ENCODE data around the gene AK1. TPM values are rescaled to one million over a fixed set of nuclear protein-coding genes. Genes with fewer than 3 reads are reported as not detected.

The AK1 gene
- total RNA-seq, 2 donors from 2014 or later = 263 to 398 TPM

DNA sequence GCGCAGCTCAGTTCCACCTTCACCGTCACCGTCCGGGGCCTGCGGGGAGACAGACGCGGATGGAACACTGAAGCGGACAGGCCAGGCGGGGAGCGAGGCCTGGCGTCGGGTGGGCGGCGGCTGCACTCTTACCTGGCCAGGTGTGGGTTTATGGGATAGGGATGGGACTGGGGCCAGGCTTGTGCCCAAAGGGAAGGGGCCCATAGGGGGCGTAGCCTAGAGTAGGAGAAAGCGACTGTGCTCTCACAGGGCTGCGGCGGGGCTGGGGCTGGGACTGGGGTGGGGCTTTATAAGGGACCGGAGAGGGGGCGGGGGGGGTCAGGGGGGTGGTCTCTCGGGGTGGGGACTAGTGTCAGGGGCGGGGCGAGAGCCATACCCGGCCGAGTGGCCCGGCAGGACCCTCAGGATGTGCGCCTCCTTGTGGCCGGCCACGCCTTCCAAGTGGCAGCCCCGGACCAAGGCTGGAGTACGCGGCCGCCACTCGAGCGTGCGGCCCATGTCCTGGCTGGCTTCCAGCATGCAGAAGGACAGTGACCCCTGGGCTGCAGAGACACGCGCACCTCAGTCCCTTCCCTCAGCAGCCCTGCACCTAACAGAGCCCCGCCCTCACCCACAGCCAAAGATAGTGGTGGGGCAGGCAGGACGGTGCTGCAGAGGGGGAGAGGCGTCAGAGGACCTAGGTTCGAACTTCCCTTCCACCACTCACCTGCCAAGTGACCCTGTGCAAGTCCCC lies 52.0 kb downstream of the AK1 start:
- H3K4me1 ChIP-seq = peaks cover 0 to 49% of the 10 kb centered on the region in 2 donors
- no peaks in the 10 kb centered on the region for H3K9me3 ChIP-seq
- H3K36me3 ChIP-seq = peaks cover 53% of the 10 kb centered on the region
- H3K4me3 ChIP-seq = no peak overlapping the region
- no peaks in the 10 kb centered on the region for H3K27me3 ChIP-seq
- peak overlapping the region; percentile 40 to 85 for H3K27ac ChIP-seq
- no peak for DNase-seq (ENCODE audit: low spot score)
- TF ChIP-seq CTCF (IDR thresholded peaks at IDR 0.05) = peak; percentile 38 to 64

DNA sequence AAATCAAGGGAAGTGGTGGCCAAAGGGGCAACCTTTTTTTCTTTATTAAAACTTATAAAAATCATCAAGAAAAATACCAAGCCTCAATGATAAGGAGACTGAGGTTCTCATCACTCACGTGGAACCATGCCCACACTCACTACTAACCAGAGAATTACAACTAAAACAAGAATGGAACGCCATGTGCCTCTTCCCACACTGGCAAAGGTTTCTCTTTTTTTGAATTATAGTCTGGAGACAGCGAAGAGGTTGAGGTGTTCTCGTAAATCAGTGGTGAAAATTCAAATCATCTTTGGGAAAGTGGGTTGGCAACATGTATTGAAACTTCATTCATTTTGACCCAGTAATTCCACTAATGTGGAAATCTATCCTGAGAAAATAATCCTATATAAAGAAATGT lies 55.4 kb downstream of the AK1 start:
- peaks cover 79% of the 10 kb centered on the region for H3K36me3 ChIP-seq
- TF ChIP-seq CTCF (IDR thresholded peaks at IDR 0.05) = no peak
- H3K27ac ChIP-seq = no peak overlapping the region

GRCh38 chr9:127818574-127818973 lies 58.9 kb downstream of the AK1 start:
- DNase-seq (ENCODE audit: low spot score) = no peak
- Histone ChIP-seq H3K9me3 (no peaks in the 10 kb centered on the region), H3K27me3 (no peaks in the 10 kb centered on the region), H3K4me1 (peaks cover 0 to 14% of the 10 kb centered on the region in 2 donors), H3K4me3 (no peak overlapping the region), H3K36me3 (peaks cover 83% of the 10 kb centered on the region), H3K27ac (peak overlapping the region in 1 of 2 donors; percentile 24)
- TF ChIP-seq CTCF (IDR thresholded peaks at IDR 0.05) = no peak

More for the DNA sequence above, 55.4 kb downstream of the AK1 start:
- H3K9me3 ChIP-seq = no peaks in the 10 kb centered on the region
- H3K27me3 ChIP-seq = no peaks in the 10 kb centered on the region
- no peak overlapping the region for H3K4me3 ChIP-seq
- peaks cover 0 to 30% of the 10 kb centered on the region in 2 donors for H3K4me1 ChIP-seq
- no peak for DNase-seq (ENCODE audit: low spot score)

DNA sequence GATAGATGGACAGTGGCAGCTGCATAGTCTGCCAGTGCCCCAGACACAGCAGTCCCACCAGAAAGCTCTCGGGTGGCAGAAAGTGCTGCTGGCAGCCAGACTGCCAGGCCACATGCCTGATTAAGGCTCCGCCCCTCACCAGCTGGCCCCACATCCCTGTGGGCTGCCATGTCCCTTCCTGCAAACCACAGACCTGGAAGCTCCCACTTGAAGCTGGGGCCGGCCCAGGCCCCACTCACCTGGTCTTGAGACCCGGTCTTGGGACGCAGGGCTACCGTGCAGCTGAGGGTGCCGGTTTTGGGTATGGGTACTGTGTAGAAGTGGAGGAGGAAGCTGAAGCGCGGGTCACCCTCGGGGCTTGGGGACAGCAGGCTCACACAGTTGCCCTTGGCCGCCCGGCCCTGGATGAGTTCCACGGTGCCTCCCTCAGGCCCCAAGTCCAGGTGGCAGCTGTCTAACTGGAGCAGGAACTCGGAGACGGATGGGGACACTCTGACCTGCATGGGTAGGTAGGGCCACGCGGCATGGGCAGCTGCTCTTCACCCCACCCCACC lies 59.5 kb downstream of the AK1 start:
- H3K27me3 ChIP-seq = no peaks in the 10 kb centered on the region

DNA sequence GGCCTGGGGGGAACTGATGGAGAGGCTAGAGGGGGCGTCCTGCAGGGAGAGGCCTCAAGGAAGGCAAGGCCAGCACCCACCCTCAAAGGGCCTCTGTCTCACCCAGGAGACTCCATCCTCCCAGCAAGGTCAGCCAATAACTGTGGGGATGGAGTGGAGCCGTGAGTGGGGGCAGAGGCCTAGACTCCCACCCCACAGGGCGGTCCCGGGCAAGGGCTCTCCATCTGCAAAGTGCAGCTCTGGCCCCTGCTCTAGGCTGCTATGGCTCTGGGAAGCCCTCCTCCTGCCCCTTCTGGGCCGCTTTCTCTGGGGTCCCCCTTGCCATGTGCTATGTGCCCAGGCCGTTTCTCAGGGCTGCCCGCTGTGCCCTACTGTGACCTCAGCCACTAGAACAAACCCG lies 60.7 kb downstream of the AK1 start:
- Histone ChIP-seq H3K4me3 (no peak overlapping the region), H3K9me3 (no peaks in the 10 kb centered on the region), H3K27ac (peak overlapping the region; percentile 23 to 24), H3K4me1 (peaks cover 0 to 14% of the 10 kb centered on the region in 2 donors), H3K27me3 (no peaks in the 10 kb centered on the region), H3K36me3 (peaks cover 96% of the 10 kb centered on the region)
- DNase-seq (ENCODE audit: low spot score) = no peak
- TF ChIP-seq CTCF (IDR thresholded peaks at IDR 0.05) = no peak

More for the DNA sequence above, 59.5 kb downstream of the AK1 start:
- H3K4me3 ChIP-seq = no peak overlapping the region
- TF ChIP-seq CTCF (IDR thresholded peaks at IDR 0.05) = no peak
- peak overlapping the region in 1 of 2 donors; percentile 24 for H3K27ac ChIP-seq
- H3K4me1 ChIP-seq = peaks cover 0 to 14% of the 10 kb centered on the region in 2 donors
- H3K9me3 ChIP-seq = no peaks in the 10 kb centered on the region
- peaks cover 86% of the 10 kb centered on the region for H3K36me3 ChIP-seq
- DNase-seq (ENCODE audit: low spot score) = no peak

Small RNA genes within 50 kb of the gene (microRNA-seq; reads per million reads assigned to microRNA genes)
- 0 reads per million in 2 donors for gene MIR4672 (ENCODE audit: borderline number of aligned reads in 2 of 2, borderline replicate concordance in 1 of 2)

Other genes with a start within 250 kb of the AK1 start
- not detected for gene CFAP157, start 170.7 kb downstream of the AK1 start, total RNA-seq
- gene PTRH1, start 162.0 kb downstream of the AK1 start, total RNA-seq = 10 to 100 TPM; 16.5 to 16.7 TPM
- under 1 TPM; 0.11 to 0.16 TPM for gene TTC16, start 161.6 kb downstream of the AK1 start, total RNA-seq
- gene TOR2A, start 142.4 kb downstream of the AK1 start, total RNA-seq = 1 to 10 TPM; 3.9 to 7.0 TPM
- gene SH2D3C, start 99.0 kb downstream of the AK1 start, total RNA-seq = 10 to 100 TPM; 11.5 to 16.5 TPM
- gene CDK9, start 91.6 kb downstream of the AK1 start, total RNA-seq = 10 to 100 TPM; 37.2 to 53.3 TPM
- 10 to 100 TPM; 43.9 to 47.0 TPM for gene FPGS, start 74.8 kb downstream of the AK1 start, total RNA-seq
- gene ENG, start 23.0 kb downstream of the AK1 start, total RNA-seq = 100 to 1,000 TPM; 142 to 511 TPM
- 100 to 1,000 TPM in 1 of 2 donors, 10 to 100 TPM in 1; 68.2 to 106 TPM for gene ST6GALNAC6, start 21.9 kb upstream of the AK1 start, total RNA-seq
- 10 to 100 TPM; 31.7 to 59.0 TPM for gene ST6GALNAC4, start 39.4 kb upstream of the AK1 start, total RNA-seq
- under 1 TPM in 1 of 2 donors, not detected in 1; 0.20 TPM for gene PIP5KL1, start 53.1 kb upstream of the AK1 start, total RNA-seq
- 10 to 100 TPM in 1 of 2 donors, 1 to 10 TPM in 1; 4.7 to 11.4 TPM for gene DPM2, start 60.2 kb upstream of the AK1 start, total RNA-seq
- 10 to 100 TPM in 1 of 2 donors, 1 to 10 TPM in 1; 8.3 to 11.6 TPM for gene EEIG1, start 103.3 kb upstream of the AK1 start, total RNA-seq
- 1 to 10 TPM; 5.8 to 8.2 TPM for gene NAIF1, start 189.6 kb upstream of the AK1 start, total RNA-seq
- gene SLC25A25, start 190.6 kb upstream of the AK1 start, total RNA-seq = 10 to 100 TPM in 1 of 2 donors, 1 to 10 TPM in 1; 8.2 to 11.8 TPM